Breast epithelium (tissue), 4 donors: ENCODE measurements around the gene HEATR5A. TPM values are rescaled to one million over a fixed set of nuclear protein-coding genes. Genes with fewer than 3 reads are reported as not detected.

Source experiments
- DNase-seq, 2 donors: peaks; one replicate each; pipeline ENCODE4 v3.0.0-alpha.2; 2019; ENCODE audit warnings: low spot score in 2 of 2
- H3K27ac ChIP-seq, 2 donors: fragments of 200-600 bp; sonication (generic) in 1 of 2; one replicate each; pipeline ENCODE4 v1.5.1; 2016 to 2019; ENCODE audit warnings: mild to moderate bottlenecking in 1 of 2
- H3K27me3 ChIP-seq, 2 donors: fragments of 200-600 bp; sonication (generic) in 1 of 2; one replicate each; pipeline versions ENCODE4 v1.5.1 to v1.6.0; 2017 to 2019; ENCODE audit warnings: control low read depth in 1 of 2, mild to moderate bottlenecking in 1 of 2
- H3K36me3 ChIP-seq: fragments of 200-600 bp; one replicate; pipeline ENCODE4 v1.5.1; 2019
- H3K4me1 ChIP-seq, 2 donors: fragments of 200-600 bp; sonication (generic); one replicate each; pipeline ENCODE4 v1.5.1; 2016 to 2019; ENCODE audit warnings: control low read depth in 1 of 2
- H3K4me3 ChIP-seq, 3 donors: fragments of 200-600 bp; sonication (generic); 1 replicate in 2 of 3; 2 replicates in 1 of 3; pipeline ENCODE4 v1.5.1; 2016 to 2019; ENCODE audit warnings: mild to moderate bottlenecking in 3 of 3, moderate library complexity in 2 of 3
- H3K9me3 ChIP-seq, 2 donors: fragments of 200-600 bp; sonication (generic) in 1 of 2; one replicate each; pipeline ENCODE4 v1.5.1; 2016 to 2019; ENCODE audit warnings: control low read depth in 1 of 2
- POLR2A ChIP-seq: fragments of 450-650 bp; IDR thresholded peaks from one replicate; pipeline ENCODE4 v1.6.1; 2016; ENCODE audit warnings: antibody characterized with exemption, mild to moderate bottlenecking, moderate library complexity
- POLR2AphosphoS5 ChIP-seq, 3 donors: sonication (generic); formaldehyde crosslinking; IDR thresholded peaks; one replicate each; pipeline ENCODE4 v1.6.1; 2017; ENCODE audit warnings: antibody characterized with exemption in 3 of 3
- intact Hi-C: fragments of 100-400 bp; cut with DNase I; formaldehyde crosslinking; loops from one replicate; pipeline ENCODE4 v1.15.1; 2023; ENCODE audit warnings: low total_unique reads
- total RNA-seq, 3 donors: library from RNA; depleted of rRNA; stranded (reverse); fragments of >200 nt; gene quantifications; one replicate each; pipeline ENCODE4 v1.1.0, GENCODE V29; 2016
- TF ChIP-seq, protein P1 (sequence below), 3 donors: fragments of 450-650 bp; IDR thresholded peaks; one replicate each; pipeline ENCODE4 v1.5.1; 2016 to 2017; ENCODE audit warnings: antibody characterized with exemption in 3 of 3, mild to moderate bottlenecking in 3 of 3, moderate library complexity in 3 of 3

Gene HEATR5A
- total RNA-seq, 3 donors from 2014 or later: 24.6 to 43.9 (median 34.7) TPM

DNA sequence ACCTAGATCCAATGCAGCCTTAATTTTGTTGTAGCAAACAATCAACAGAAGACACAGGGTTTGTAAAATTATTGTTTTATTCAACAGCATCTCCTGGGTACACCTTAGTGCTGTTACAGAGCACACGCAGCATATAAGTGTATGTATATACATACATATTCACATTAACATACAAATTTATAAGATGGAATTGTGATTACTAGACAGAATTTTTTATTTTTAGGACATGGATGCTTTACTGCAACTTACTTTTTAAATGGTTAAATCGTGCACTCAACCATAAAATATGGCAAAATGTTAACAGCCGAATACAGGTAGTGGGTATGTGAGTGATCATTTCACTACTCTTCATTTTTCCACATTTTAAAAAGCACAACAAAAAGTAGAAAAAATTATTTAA is 16.6 kb downstream of the HEATR5A start:
- Histone ChIP-seq H3K4me1 (no peaks in the 10 kb centered on the region), H3K27me3 (no peaks in the 10 kb centered on the region), H3K4me3 (no peak overlapping the region), H3K36me3 (no peaks in the 10 kb centered on the region), H3K9me3 (no peaks in the 10 kb centered on the region), H3K27ac (no peak overlapping the region)
- no peak for TF ChIP-seq POLR2A
- TF ChIP-seq, protein P1, sequence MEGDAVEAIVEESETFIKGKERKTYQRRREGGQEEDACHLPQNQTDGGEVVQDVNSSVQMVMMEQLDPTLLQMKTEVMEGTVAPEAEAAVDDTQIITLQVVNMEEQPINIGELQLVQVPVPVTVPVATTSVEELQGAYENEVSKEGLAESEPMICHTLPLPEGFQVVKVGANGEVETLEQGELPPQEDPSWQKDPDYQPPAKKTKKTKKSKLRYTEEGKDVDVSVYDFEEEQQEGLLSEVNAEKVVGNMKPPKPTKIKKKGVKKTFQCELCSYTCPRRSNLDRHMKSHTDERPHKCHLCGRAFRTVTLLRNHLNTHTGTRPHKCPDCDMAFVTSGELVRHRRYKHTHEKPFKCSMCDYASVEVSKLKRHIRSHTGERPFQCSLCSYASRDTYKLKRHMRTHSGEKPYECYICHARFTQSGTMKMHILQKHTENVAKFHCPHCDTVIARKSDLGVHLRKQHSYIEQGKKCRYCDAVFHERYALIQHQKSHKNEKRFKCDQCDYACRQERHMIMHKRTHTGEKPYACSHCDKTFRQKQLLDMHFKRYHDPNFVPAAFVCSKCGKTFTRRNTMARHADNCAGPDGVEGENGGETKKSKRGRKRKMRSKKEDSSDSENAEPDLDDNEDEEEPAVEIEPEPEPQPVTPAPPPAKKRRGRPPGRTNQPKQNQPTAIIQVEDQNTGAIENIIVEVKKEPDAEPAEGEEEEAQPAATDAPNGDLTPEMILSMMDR (IDR thresholded peaks at IDR 0.05): no peak
- no peak for TF ChIP-seq POLR2AphosphoS5 (IDR thresholded peaks at IDR 0.05)
- intact Hi-C loops: no loop called here
- no peak for DNase-seq

DNA sequence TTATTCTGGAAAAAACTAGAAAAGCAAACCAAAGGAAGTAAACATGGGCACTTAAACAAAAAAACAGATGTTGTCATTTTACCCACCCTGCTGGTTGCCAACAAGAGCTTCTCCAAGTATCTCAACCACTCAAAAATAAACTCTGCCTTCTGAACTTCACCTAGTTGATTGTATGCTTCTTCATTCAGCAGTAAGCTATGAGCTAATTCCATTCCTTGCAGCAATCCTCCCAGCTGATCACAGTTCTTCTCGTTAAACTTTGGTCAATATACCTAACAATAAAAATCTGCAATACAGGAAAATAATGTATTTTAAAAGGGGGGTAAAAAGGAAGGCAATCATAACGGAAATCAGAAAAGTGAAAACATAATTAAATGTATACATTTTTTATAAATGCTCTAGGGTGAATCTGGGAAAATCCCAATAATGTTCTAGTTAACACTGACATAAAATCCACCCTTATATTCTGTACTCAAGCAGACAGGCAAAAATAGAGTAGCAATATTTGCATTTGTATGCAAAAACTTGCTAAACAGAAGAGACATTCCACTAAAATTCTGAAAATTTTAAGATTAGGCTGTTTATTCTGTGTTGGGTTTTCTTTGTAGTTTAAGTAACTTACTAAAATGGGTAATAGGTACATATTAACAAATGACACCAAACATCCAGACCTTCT is 17.4 kb downstream of the HEATR5A start:
- H3K4me3 ChIP-seq: no peak overlapping the region
- no peak for TF ChIP-seq POLR2AphosphoS5 (IDR thresholded peaks at IDR 0.05)
- TF ChIP-seq POLR2A: no peak
- TF ChIP-seq, protein P1 (IDR thresholded peaks at IDR 0.05): no peak
- H3K9me3 ChIP-seq: no peaks in the 10 kb centered on the region
- H3K27me3 ChIP-seq: no peaks in the 10 kb centered on the region
- H3K4me1 ChIP-seq: no peaks in the 10 kb centered on the region
- intact Hi-C loops: no loop called here
- no peak overlapping the region for H3K27ac ChIP-seq
- H3K36me3 ChIP-seq: peaks cover 4% of the 10 kb centered on the region
- DNase-seq: no peak

DNA sequence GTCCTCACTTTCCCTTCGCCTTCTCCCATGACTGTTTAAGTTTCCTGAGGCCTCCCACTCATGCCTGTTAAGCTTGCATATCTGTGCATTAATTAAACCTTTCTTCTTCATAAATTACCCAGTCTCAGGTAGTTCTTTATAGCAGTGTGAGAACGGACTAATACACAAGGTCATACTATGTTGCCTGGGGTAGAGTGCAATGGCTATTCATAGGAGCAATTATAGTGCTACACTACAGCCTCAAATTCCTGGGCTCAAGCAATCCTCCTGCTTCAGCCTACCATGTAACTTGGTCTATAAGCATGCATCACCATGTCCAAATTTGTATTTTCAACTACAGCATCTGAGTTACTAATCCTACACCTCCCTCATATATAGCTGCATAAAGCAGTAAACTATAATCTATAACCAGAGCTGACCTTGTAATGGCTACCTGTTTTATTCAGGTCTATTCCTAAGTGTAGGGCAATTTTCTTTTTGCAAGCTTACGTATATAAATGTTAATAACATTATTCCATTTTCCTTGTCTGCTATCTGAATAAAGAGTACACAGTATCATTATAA is 18.9 kb downstream of the HEATR5A start:
- intact Hi-C loops: loop anchor here (2.0 kb wide), 1 partner anchor 15 kb away; no protein-coding TSS in a partner anchor

DNA sequence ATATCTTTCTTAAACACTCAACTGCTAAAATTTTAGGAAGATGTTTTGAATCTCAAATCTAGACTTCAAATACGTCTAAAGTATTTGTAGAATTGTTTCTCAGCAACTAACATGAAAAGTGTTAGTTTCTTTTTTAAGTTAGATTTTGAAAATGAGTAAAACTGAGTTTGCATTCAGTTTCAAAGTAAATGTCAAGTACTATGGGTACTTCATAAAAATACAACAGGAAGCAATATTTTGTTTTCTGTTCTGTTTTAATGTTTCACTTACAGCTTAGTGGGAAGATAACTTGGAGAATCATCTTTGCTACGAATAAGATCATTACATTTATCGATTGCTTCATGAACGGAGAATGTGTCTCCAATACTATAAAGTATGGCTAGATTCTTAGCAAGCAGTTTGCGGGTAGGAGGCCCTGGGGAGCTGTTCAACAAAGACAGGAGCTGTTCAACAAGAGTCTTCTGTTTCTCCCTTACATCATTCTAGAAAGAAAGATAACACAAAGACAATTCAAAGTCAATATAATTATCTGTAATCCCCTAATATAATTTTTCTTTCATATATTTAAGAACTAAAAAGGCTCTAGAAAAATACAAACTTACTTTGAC is 20.2 kb downstream of the HEATR5A start:
- no peak for DNase-seq
- Histone ChIP-seq H3K27ac (no peak overlapping the region), H3K4me3 (no peak overlapping the region), H3K9me3 (no peaks in the 10 kb centered on the region), H3K36me3 (peaks cover 4% of the 10 kb centered on the region), H3K4me1 (no peaks in the 10 kb centered on the region), H3K27me3 (no peaks in the 10 kb centered on the region)
- TF ChIP-seq POLR2AphosphoS5 (IDR thresholded peaks at IDR 0.05) (no peak), POLR2A (no peak)
- TF ChIP-seq, protein P1 (IDR thresholded peaks at IDR 0.05): no peak
- intact Hi-C loops: loop anchor here (2.0 kb wide), 1 partner anchor 13 kb away; no protein-coding TSS in a partner anchor

More for the DNA sequence above, 18.9 kb downstream of the HEATR5A start:
- no peak for DNase-seq
- Histone ChIP-seq H3K27ac (no peak overlapping the region), H3K27me3 (no peaks in the 10 kb centered on the region), H3K36me3 (peaks cover 4% of the 10 kb centered on the region), H3K4me3 (no peak overlapping the region), H3K9me3 (no peaks in the 10 kb centered on the region), H3K4me1 (no peaks in the 10 kb centered on the region)
- TF ChIP-seq, protein P1 (IDR thresholded peaks at IDR 0.05): no peak
- TF ChIP-seq POLR2A: no peak
- no peak for TF ChIP-seq POLR2AphosphoS5 (IDR thresholded peaks at IDR 0.05)
